Activated CD4-positive, alpha-beta T cell treated with anti-CD3 and anti-CD28 coated beads, Interleukin-2, amount 50 U/mL, for 24 hours (primary cell): ENCODE results near the gene TRMT61A.

Experiments used
- DNase-seq, 2 donors: peaks; one replicate each; pipeline ENCODE4 v3.0.0-alpha.2; 2020; ENCODE audit warnings: low read depth in 1 of 2, low spot score in 1 of 2

TRMT61A gene

DNA sequence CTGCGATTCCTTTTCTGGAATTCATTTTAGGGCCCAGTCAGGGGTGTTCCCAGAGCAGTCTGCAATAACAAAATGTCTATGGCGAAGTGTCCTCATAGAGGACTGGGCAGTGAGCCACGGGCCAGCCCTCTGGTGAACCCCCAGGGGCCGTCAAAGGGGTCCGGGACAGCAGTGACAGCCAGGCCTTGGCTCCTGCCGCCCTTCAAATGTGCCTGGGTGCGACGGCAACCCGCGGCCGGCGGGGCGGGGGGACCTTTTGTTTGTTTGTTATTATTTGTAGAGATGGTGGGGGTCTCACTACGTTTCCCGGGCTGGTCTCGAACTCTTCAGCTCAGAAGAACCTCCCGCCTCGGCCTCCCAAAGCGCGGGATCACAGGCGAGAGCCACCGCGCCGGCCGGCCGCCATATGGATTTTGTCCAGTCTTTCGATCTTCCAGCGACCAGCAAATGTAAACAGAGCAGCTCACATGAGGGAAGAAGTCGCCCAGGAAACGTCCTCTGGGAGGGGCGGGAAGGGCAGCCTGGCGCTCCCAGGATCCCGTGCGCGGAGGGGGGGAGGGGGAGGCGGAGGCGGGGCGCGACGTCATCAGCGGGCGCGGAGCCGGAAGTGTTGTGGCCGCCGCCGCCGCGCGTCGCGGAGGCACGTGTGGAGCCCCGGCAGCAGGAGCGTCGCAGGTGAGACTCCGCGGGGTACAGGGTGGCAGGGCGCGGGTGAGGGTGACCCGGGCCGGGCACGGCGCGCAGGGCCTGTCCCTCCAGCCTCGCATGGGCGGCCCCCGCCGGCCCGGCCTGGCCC lies at the start of gene TRMT61A:
TSS of gene TRMT61A (plus strand) at position 610 of the 796 bp plus-strand sequence. CDS start 783 bp downstream, outside the sequence.
- DNase-seq, result peak; percentile 64 to 69

GRCh38 chr14:103480595-103480994 lies 48.4 kb upstream of the TRMT61A start:
- DNase-seq, result no peak

- DNase-seq, result no peak
Observed at GRCh38 chr14:103483600-103483999, 45.4 kb upstream of the TRMT61A start.

- no peak for DNase-seq
Observed at GRCh38 chr14:103485504-103485903, 43.5 kb upstream of the TRMT61A start.

GRCh38 chr14:103488071-103488470 lies 40.9 kb upstream of the TRMT61A start:
- DNase-seq, result no peak

GRCh38 chr14:103488960-103489359 lies 40.0 kb upstream of the TRMT61A start:
- DNase-seq, result no peak

- no peak for DNase-seq
Observed at GRCh38 chr14:103489621-103490020, 39.4 kb upstream of the TRMT61A start.

DNA sequence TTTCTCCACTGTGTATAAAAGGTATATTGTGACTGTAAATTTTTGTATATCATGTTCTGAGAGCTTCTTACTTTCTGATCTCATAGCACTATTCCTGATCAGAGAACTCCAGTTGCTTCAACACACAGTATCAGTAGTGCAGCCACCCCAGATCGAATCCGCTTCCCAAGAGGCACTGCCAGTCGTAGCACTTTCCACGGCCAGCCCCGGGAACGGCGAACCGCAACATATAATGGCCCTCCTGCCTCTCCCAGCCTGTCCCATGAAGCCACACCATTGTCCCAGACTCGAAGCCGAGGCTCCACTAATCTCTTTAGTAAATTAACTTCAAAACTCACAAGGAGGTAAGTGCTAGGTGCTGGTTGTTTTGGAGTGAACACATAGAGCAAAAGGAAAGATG lies 37.3 kb upstream of the TRMT61A start:
- no peak for DNase-seq

- no peak for DNase-seq
Observed at GRCh38 chr14:103492156-103492925, 36.7 kb upstream of the TRMT61A start.

DNA sequence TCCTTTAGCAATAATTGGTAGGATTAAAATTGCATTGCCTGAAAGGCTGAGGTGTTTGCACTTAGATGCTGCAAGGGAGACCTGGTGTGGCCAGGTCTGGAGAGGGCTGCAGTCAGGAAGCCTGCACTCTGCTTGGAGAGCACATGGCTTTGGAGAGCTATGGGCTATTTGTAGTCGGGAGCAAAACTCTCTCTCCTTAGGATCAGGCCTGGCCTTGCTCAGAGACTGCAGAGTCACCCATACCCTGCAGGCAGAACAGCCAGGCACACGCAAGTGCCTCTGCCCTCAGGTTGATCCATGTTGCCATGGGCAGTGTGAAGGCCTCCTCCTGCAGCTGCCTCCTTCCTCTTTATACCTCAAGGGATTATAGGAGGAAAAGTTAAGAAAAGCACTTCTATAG lies 33.1 kb upstream of the TRMT61A start:
- no peak for DNase-seq

GRCh38 chr14:103496776-103497175 lies 32.2 kb upstream of the TRMT61A start:
- no peak for DNase-seq

- DNase-seq, result no peak
Observed at GRCh38 chr14:103499709-103500108, 29.3 kb upstream of the TRMT61A start.

DNA sequence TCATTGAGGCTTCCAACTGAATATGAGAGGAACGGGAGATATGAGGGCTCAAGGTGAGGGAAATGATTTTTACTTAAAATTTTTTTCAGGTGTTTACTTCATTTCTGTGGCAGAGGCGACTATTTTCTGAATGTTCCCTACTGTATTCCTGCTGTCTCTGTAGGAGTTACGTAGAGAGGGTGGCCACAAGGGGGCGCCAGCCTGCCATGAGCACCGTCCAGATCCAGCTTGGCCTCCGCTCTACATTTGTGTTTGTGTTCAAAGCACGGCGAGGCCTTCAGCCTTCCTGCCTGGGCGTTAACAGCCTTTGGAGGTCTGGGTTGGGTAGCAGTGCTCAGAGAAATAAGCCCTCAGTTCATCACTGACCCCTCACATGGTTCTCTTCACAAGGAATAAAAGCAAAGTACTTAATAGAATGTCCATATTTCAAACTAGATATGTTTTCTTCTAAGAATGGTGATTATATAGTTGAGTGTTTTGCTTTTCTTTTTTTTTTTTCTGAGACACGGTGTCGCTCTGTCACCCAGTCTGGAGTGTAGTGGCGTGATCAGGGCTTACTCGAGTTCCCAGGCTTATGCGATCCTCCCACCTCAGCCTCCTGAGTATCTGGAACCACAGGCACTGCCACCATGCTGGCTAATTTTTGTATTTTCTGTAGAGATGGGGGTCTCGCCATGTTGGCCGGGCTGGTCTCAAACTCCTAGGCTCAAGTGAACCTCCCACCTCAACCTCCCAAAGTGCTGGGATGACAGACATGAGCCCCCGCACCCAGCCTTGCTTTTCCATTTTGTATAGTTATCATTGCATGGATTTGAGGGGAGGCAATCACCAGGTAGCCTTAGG lies 28.6 kb upstream of the TRMT61A start:
- peak; percentile 58 for DNase-seq

GRCh38 chr14:103501041-103501870 lies 27.7 kb upstream of the TRMT61A start:
- no peak for DNase-seq

- DNase-seq, result no peak
Observed at GRCh38 chr14:103501921-103502669, 26.9 kb upstream of the TRMT61A start.

- no peak for DNase-seq
Observed at GRCh38 chr14:103502877-103503276, 26.1 kb upstream of the TRMT61A start.

DNA sequence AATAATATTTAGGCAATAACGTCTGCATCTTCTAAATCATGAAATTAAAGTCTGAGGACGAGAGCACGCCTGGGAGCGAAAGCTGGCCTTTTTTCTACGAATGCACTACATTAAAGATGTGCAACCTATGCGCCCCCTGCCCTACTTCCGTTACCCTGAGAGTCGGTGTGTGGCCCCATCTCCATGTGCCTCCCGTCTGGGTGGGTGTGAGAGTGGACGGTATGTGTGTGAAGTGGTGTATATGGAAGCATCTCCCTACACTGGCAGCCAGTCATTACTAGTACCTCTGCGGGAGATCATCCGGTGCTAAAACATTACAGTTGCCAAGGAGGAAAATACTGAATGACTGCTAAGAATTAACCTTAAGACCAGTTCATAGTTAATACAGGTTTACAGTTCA lies 25.7 kb upstream of the TRMT61A start:
- DNase-seq, result no peak

DNA sequence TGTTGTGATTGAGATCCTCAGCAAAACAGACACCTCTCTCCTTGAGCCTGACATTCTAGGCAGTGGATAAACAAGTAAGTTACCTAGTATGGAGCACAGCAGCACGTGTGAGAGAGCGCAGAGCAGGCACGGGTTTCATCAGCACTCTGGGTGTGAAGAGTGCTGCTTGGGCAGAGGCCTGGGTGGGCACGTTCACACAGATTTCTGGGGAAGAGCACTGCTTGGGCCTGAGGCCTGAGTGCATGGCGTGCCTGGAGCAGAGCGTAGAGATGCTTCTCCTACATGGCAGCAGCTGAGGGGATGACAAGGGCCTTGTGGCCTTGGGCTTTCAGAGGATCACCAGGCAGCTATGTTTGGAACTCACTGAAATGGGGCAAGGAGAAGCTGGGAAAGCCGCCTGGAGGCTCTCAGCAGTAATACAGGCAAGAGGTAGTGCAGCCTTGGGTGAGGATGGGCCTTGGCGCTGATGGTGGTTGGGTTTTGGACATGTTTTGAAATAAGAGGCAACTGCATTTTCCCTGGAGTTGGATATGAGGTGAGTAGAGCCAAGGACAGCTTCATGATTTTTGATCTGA lies 23.9 kb upstream of the TRMT61A start:
- DNase-seq, result no peak

DNA sequence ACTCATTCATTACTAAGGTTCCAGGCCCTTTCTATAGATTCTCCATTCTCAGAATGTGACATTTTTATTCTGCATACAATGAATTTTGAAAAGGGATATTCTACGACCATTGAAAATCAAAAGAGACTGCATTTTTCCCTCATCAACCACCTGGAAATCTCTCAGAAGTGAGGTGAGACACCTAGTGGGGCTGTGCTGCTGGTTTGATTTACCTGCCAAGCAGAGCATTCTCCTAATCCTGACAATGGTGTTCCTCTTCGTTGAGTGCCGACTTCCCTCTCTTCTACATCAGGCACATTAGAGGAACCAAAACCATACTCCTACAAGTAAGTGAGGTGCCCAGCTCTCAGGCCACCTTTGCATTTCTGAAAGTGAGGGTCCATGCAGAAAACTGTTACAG lies 21.2 kb upstream of the TRMT61A start:
- no peak for DNase-seq
